HG03175 (cell line): ENCODE data around the gene TENM4.

ENCODE experiments used
- ATAC-seq: cut with Tn5 transposase; IDR thresholded peaks from one replicate; pipeline ENCODE4 v1.9.1; 2021; ENCODE audit warnings: mild to moderate bottlenecking, moderate library complexity; ENCODE audit not compliant: unreplicated experiment

The TENM4 gene

DNA sequence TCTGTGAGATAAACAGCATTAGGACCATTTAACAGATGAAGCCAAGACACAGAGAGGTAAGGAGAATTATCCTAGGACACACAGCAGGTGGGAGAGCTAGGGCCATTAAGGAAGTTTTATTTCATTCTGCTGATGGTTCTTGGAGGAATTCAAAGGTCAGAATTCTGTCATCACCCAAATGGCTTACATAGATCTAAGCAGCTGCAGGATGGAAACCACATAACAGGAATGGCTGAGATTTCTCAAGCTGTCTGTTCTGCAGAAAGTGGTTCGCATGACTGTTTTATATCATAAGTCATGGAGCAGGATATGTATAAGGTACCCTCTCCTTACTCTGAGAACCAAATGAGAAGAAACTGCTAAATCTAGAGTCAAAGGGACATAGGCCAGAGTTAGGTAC, 702.9 kb downstream of the TENM4 start:
- ATAC-seq = no peak

DNA sequence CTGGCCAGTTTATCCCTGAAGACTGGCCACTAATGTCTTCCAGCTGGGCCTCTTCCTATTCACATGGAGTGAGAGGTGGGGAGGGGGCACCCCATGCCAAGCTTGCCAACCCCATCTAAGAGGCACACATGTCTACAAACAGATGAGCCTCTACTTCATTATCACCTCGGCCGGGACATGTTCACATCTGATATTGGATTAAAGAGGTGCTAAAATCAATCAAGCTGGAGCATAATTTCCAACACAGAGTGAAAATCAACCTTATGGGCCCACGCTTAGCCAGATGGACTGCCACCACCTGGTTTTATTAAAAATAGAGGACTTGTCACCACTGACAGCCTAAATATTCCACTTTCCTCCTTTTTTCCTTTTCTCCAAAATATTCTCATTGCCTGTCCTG, 703.5 kb downstream of the TENM4 start:
- no peak for ATAC-seq

DNA sequence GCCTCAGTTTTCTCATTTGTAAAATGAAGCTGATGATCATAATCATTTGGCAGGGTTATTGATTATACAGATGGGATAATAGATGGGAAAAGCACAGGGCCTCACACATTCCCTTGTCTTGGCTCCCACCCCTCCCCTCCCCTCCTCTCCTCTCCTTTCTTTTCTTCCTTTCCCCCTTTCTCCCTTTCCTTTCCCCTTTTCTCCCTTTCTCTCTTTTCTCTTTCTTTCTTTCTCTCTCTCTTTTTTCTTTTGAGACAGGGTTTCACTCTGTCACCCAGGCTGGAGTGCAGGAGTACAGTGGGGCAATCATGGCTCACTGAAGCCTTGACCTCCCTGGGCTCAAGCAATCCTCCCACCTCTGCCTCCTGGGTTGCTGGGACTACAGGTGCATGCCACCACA, 705.1 kb downstream of the TENM4 start:
- ATAC-seq = no peak

DNA sequence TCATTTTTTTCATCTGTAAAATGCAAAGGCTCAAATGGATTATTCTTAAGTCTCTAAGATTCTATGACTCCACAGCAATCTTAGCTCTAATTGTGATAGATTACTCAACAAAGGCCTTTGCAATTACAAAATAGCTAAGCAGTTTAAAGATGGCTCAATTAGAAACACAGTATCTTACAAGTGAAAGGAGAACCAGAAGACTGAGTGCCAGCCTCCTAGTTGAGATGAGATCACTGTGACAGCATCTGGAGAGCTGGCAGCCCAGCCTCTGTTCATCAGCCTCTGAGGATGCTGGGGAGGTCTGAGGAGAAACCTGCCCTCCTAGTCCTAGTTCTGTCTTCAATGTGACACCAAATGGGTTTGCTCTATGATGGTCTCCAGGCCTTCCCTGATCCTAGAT, 707.8 kb downstream of the TENM4 start:
- ATAC-seq = no peak

DNA sequence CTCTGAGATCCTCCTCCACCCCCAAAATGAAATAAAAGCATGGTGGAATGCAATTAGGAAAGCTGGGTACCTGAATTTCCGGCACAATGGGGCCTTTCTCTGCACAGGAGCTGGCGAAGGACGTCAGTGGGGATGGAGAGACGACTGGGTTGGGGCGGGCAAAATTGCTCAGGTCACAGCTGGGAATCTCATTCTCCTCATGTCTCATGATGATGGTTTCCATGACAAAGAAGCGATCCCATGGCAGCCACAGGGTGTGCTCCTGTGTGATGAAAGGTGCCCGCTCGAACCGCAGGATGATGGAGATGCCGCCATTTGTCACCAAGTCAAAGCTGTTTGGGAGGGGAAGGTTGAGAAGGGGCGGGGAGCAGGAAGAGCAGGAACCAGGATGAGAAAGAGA, 708.6 kb downstream of the TENM4 start:
- no peak for ATAC-seq

DNA sequence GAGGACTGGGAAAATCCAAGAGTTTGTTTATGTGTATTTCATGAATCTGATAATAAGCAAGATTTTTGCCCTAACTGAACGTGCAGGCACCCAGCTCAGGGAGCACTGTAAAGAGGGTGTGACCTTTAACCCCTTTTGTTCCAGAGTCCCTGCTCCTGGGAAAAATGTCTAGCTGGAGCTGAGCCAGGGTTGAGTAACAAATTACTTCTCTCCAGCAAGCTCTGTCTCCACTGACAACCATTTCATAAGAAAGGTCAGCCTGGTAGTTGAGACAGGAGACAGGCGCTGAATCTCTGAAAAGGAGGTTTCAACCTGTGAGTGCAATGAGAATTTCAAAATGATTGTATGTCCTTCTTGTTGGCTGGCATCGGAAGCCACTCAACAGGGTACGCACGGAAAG, 709.8 kb downstream of the TENM4 start:
- no peak for ATAC-seq

DNA sequence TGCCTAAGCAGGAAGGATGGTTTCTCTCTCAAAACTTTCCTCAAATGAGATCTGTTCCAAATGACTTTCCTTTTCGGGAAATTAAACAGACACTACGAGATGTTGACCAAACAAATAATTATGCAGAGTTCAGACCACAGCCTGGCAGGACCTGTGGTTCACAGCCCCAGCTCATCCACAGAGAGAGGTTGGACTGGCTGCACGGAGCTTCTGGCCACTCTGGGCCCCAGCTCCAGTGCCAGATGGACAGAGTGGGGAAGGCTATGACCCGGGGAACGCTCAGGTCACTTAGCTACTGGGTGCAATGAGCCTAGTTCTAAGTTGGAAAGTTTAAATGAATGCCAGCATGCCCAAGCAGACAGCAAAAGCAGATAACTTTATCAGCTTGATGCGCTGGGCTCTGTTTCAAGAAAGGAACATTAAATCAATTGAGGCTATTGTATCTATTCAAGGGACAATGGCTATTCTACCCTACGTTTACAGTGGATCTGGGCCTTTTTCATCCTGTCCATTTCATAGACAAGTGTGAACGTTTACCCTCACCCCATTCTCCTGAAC, 710.5 kb downstream of the TENM4 start:
- no peak for ATAC-seq

DNA sequence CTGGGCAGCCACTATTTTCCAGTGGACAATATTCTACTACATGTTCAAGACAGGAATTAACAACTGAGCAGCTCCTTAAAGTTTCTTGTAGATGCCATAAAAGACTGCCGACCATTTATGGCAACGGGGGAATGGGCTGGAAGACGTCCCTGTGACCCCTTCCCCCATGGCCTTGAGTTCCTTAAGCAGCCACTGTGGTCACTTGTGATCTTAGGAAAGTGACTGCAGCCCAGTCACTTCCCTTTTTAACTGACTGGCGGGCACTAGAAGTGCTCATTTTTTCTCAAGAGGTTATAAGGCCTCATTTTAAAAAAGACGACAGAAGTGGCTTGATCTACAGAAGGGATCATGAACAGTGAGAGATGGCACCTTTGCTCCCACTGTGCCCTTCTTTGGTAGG, 713.0 kb downstream of the TENM4 start:
- no peak for ATAC-seq

DNA sequence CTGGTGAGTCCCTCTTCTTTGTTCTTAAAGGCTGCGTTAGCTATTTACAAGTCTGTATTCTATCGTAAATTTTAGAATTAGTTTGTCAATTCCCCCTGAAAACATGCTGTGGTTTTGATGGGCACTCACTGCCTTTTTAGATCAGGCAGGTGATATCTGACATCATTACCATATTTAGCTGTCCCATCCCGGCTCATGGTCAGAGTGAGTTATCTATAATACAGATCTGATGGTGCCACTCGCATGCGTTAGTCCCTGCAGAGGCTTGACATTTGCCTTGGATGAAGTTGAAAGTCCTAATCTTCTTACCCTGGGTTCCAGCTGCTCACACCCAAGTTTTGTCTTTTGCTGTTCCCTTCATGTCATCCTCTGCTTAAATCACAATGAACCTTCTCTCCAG, 715.6 kb downstream of the TENM4 start:
- no peak for ATAC-seq

DNA sequence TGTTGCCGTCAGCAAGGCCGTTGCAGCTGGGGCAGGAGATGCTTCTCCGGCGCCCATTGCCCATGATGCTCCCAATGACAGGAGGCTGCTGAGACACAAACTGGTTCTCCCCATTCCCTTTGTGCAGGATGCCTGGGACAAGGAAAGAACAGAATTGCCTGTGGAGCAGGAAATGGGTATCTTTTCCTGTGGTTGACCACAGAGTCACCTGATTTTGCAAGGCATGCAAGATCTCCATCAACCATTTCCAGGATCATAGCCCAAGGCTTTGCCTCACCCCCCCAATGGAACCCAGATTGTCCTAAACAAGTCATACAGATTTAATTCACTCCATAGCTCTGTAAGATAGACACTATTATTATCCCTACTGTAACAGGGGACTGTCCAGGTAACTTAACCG, 718.0 kb downstream of the TENM4 start:
- no peak for ATAC-seq

DNA sequence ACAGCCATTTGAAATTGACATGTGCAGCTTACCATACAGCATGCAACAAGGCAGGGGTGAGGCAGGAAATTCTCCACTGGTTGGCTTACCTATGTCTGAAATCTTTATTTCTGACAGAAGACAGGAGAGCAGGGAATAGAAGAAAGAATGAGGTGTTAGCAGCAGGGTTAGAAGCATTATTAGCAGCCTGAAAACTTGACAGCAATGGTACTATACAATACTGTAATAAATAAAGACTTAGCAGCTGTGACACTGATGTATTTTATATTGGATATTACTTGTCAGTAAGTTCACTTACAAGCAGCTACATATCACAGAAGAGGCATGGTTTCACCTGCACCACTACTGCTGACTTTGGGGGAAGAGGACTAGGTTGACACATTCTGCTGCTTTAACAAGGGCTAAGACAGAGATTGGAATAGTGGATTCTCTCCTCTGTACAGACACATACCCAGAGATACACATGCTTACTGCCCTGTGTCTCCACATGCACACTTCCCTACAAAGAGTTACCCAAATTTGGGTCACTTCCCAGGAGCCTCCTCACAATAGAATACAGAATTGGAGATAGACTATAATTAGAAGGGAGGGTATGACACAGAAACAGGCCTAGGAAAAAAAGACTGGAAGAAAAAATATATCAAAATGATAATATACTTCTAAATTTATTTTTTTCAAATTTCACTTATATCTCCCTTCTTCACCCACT, 720.4 kb downstream of the TENM4 start:
- no peak for ATAC-seq

DNA sequence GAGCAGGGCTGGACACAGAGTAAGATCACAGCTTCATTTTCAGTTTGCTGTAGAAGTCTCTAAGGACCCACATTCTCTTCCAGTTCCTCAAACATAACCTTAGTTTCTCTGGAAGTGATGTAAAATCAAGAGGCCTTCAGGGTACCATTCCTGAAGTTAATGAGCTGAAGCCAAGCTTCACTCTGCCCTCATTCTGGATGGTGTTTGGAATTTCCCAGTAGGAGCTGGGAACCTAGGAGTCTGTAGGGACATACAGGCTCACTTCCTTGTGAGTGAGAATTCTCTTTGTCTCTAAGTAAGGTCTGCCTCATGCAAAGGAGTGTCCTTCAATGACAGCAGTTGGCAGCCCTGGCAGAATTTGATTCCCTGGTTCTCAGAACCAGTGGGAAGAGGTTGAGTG, 723.8 kb downstream of the TENM4 start:
- no peak for ATAC-seq

DNA sequence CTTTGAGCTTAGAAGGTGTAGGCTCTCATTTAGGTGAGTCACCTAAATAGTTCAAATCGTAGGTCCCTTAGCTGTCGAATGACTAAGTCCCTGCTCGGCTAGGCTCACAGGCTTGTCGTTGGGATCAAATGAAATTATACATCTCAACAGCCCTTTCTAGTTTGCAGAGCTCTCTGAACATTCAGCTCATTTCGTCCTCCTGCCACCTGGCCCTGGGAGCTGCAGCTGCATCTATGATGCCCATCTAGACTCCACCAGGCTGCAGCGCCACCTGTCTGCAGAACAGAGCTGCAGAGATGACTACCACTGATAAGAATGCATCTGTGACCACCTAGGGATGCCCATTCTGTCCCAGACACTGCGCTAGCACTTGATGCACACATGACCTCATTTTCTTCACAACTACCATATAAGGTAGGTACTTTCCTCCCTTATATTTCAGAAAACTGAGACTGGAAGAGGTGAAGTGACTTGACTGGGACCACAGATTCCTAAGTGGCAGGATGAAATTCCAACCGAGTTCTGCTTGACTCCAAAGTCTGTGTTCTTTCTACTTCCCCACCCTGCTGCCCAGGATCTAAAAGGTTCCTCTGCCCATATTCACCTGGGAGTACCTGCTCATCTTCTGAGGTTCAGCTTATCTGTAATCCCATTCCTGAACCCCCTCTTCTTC, 725.1 kb downstream of the TENM4 start:
- no peak for ATAC-seq

DNA sequence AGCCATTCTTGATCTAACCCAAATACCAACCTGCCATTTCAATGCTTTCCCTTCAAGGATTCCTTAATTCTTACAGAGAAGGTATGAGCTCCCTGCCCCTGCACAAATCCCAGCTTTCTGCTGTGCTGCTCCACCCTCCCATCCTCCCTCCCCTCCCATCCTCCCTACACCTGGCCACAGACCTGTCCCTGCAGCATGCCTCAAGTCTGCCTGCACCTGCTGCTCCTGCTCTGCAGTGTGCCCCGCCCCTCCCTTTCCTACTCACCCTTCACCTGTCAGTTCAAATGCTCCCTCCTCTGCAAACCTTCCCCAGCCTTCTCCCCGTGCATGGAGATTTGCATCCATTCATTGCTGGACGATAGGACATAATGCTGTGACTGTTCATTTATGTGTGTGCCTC, 726.3 kb downstream of the TENM4 start:
- no peak for ATAC-seq

DNA sequence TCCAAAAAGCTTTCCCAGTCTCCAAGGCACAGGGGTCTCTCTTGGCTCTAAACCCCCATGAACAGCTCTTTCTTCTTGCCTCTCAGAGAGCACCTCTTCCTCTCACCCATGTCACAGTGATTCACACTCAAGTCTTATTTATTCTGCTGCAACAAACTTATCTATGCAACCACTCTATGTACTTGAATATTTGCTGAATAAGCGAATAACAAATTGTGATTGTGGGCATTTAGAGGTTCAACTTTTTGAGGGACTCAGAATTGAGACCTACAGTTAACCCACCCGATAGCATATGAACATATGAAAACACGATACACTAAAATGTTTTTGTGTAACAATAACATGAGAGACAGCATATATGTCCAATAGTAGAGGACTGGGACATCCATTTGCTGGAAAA, 729.1 kb downstream of the TENM4 start:
- ATAC-seq = no peak

DNA sequence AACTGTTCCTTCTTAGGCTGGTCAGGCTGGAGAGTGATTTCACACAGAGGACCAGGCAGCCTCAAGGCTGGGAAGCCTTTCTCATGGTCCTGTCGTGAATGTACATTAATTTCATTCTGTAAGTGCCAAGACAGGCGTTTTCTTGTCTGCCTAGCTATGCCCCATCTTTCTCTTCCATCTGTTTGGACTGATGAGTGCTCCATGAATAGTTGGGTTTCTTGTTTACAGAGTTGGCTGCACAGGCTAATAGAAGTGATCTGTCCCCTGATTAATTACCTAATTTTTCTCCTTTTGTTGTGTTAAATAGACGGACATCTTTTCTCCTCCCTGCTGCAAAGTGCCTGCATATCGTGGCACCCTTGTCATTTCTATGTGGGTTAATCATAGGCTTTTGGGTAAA, 730.4 kb downstream of the TENM4 start:
- ATAC-seq = no peak

DNA sequence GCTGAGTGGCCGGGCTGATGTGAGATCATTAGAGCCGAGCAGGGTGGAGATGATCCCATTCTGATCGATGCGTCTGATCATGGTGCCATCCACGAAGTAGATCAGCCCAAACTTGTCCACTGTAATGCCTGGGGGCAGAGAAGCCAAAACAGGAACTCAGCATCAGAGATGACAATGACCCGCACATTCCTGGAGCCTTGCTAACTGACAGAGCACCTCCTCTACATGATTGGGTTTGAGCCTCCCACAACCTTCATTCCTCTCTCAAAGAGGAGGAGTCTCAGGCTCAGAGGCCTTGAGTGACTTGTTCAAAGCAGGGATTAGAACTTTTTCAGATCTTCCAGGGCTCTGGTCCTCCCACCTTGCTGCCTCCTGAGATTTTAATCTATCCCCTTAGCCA, 732.4 kb downstream of the TENM4 start:
- ATAC-seq = no peak

DNA sequence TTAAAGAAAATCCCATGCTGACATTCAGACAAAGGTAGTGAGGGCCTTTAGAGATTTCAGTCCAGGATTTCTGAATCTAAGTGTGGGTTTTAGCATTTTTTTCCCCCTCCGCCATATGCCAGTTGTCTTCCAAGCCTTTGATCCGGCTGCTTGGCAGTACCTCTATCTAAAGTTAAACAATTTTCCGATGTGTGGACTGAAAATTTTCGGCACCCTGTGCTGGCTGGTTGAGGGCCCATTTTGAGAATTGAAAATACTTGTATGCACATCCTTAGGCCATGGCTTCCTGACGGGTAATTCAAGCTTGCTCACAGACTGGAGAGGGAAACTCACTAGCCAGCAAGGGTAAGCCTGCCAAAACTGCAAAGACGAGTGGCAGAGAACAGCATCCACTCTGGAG, 734.3 kb downstream of the TENM4 start:
- no peak for ATAC-seq

DNA sequence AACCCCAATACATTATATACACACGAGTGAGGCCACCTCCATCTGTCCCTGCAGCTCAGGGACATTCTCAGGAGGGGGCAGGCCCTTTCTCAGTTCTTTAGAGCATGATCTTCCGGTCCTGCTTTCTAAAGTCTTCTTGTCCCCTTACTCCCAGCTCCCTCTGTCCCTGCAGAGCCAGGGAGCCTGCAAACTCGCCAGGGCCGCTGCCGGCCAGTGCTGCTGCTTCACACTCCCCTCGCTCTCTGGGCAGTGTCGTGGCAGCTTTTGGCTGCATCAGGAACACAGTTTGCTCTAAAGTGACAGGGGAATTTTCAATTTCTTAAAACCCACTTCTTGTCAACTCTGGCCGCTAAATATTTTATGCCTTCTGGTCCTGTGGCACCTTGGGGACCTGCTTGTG, 736.0 kb downstream of the TENM4 start:
- ATAC-seq = no peak

DNA sequence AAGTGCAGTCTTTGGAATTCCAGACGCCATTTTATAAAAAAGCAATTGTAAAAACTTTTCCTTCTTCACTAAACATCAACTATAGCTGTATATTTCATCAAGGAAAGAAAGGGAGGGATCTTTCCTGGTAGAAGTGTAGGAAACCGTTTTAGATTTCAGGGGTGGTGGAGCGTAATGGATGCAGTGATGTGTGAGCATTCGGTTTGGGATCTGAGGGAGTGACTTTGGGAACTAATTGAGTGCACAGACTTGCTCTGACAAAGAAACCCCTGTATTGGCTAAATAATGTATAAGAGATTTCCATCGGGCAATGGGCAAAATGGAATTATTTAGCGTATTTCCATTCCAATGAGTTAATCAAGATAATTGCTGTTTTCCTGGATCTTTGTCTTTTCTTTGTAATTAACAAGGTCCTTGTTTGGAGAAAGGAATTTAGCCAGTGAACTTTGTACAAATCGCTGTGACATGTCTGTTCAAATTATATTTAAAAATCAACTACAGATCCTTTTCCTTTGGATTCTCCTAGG, 741.2 kb downstream of the TENM4 start:
- no peak for ATAC-seq

DNA sequence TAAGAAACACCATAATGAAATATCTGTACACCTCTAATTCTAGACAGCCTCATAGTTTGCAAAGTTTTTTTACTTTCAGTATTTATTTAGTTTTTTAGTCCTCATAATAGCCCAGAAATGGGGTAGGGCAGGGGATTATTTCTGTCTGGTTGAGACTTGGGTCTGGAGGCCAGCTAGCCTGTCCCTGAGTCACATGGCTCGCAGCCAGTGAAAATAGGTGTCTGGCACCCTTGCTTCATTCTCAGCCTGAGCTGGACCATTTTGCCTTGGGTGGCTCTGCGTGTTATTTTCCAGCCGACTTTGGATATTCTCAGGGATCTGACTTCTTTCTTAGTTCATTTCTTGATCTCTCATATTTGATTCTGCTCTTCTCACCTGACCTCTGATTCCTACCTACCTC, 742.2 kb downstream of the TENM4 start:
- no peak for ATAC-seq

DNA sequence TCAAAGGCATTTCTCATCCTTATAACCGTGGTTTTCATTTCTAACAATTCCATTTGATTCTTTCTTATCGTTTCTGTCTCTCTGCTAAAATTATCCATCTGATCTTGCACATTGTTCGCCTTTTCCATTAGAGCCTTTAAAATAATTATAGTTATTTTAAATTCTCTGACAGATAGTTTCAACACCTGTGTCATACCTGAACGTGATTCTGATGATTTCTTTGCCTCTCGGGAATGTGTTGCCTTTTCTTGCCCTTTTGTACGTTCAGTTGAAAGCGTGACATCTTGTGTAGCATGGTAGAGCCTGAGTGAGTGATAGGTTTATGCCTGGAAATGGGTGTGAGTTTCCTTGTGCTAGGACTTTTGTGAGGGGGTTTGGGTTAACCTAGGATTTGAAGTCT, 744.7 kb downstream of the TENM4 start:
- no peak for ATAC-seq
